K562 (cell line): ENCODE results near the gene VPS35. TPM values are rescaled to one million over a fixed set of nuclear protein-coding genes. Genes with fewer than 3 reads are reported as not detected.

Experiments used
- ATAC-seq: fragments of 200-7000 bp; cut with Tn5 transposase; 3 replicates; pipeline ENCODE4 v1.9.1; 2020; ENCODE audit warnings: moderate library complexity
- BruUV-seq: library from RNA; stranded (reverse); fragments of 400-500 nt; replicated peaks from 2 replicates; lab custom pipeline; 2021; lab: Mats Ljungman, UMichigan
- CTCF ChIA-PET: fragments of 300-600 bp; formaldehyde crosslinking; extraction: SDS; loops from one replicate; lab custom pipeline; 2021; ENCODE audit warnings: low intra/inter-chr PET ratio; lab: Yijun Ruan, JAX
- POLR2A ChIA-PET: fragments of 300-600, 350-650 bp; sonication (Branson Sonifier 250); formaldehyde crosslinking; extraction: SDS; loops from one replicate; lab custom pipeline; 2021; ENCODE audit warnings: antibody characterized with exemption, inconsistent platforms; lab: Yijun Ruan, JAX
- DNase-seq, 4 experiments: peaks; one replicate each; pipeline versions ENCODE4 v3.0.0 to v3.0.0-alpha.2; 2011 to 2018; ENCODE audit warnings: low spot score in 3 of 4, mixed read lengths in 3 of 4; ENCODE audit errors: extremely low read depth in 1 of 4
- FAIRE-seq: peaks from 2 replicates; lab custom pipeline; 2011; peaks lifted over from hg19 to GRCh38; lab: Jason Lieb, UNC
- H2AFZ ChIP-seq: 2 replicates; pipeline ENCODE4 v1.6.0; 2011; ENCODE audit warnings: low read depth, low read length, control low read depth, inconsistent platforms
- H3K27ac ChIP-seq: fragments of 200-600 bp; 3 replicates; pipeline ENCODE4 v1.8.0; 2011; ENCODE audit warnings: low read depth, mild to moderate bottlenecking, control low read depth, inconsistent platforms, low read length, moderate library complexity, mixed read lengths; ENCODE audit errors: extremely low read depth
- H3K27me3 ChIP-seq, 2 experiments: fragments of 300-600 bp in 1 of 2; 2 replicates in 1 of 2; 3 replicates in 1 of 2; pipeline versions ENCODE4 v1.6.0 to v1.8.0; 2011; ENCODE audit warnings: inconsistent platforms in 2 of 2, low read length in 2 of 2, mild to moderate bottlenecking in 1 of 2, mixed read lengths in 1 of 2, moderate library complexity in 1 of 2; ENCODE audit not compliant: control insufficient read depth in 2 of 2, insufficient read depth in 2 of 2
- H3K36me3 ChIP-seq: fragments of 300-600 bp; 3 replicates; pipeline ENCODE4 v1.8.0; 2011; ENCODE audit warnings: mild to moderate bottlenecking, low read length, inconsistent platforms; ENCODE audit not compliant: control insufficient read depth, insufficient read depth
- H3K4me1 ChIP-seq, 2 experiments: fragments of 200-600 bp in 1 of 2; replicated peaks in 1 of 2; 2 replicates in 1 of 2; 3 replicates in 1 of 2; pipeline versions ENCODE4 v1.5.1 to v1.8.0; 2011; ENCODE audit warnings: inconsistent platforms in 2 of 2, low read length in 2 of 2, mild to moderate bottlenecking in 1 of 2, mixed read lengths in 1 of 2, moderate library complexity in 1 of 2; ENCODE audit not compliant: control insufficient read depth in 2 of 2, insufficient read depth in 2 of 2
- H3K4me2 ChIP-seq: 2 replicates; pipeline ENCODE4 v1.6.1; 2011; ENCODE audit warnings: low read length, control low read depth, inconsistent platforms, mixed read lengths; ENCODE audit not compliant: insufficient read depth
- H3K4me3 ChIP-seq: fragments of 200-600 bp; sonication (generic), shearing (Covaris generic); 2 replicates; pipeline ENCODE4 v1.5.1; 2016; ENCODE audit warnings: control low read depth, inconsistent platforms
- H3K79me2 ChIP-seq: fragments of 200-600 bp; 3 replicates; pipeline ENCODE4 v1.8.0; 2011; ENCODE audit warnings: low read length, inconsistent platforms; ENCODE audit not compliant: control insufficient read depth, insufficient read depth
- H3K9ac ChIP-seq, 2 experiments: 2 replicates each; pipeline versions ENCODE4 v1.6.0 to v1.6.1; 2011; ENCODE audit warnings: low read depth in 2 of 2, low read length in 2 of 2, control low read depth in 1 of 2, inconsistent platforms in 1 of 2, mild to moderate bottlenecking in 1 of 2, mixed read lengths in 1 of 2; ENCODE audit not compliant: insufficient read depth in 1 of 2
- H3K9me1 ChIP-seq: one replicate; pipeline ENCODE4 v1.6.0; 2011; ENCODE audit warnings: inconsistent platforms, mild to moderate bottlenecking, low read length, moderate library complexity; ENCODE audit not compliant: control insufficient read depth, insufficient read depth
- H3K9me3 ChIP-seq: replicated peaks from 2 replicates; pipeline ENCODE4 v1.5.1; 2011; ENCODE audit warnings: low read depth, low read length, inconsistent platforms; ENCODE audit not compliant: control insufficient read depth, insufficient read depth
- H4K20me1 ChIP-seq: replicated peaks from 2 replicates; pipeline ENCODE4 v1.6.1; 2011; ENCODE audit warnings: low read length, inconsistent platforms, mixed read lengths; ENCODE audit not compliant: control insufficient read depth, insufficient read depth
- CBFA2T2 ChIP-seq: fragments of 450-650 bp; conservative IDR thresholded peaks from 2 replicates; pipeline ENCODE4 v1.6.1; 2017; ENCODE audit warnings: mild to moderate bottlenecking
- CCNT2 ChIP-seq: IDR thresholded peaks from 2 replicates; pipeline ENCODE4 v1.6.1; 2011; ENCODE audit warnings: borderline replicate concordance, low read depth, mild to moderate bottlenecking, moderate library complexity, mixed read lengths, low read length; ENCODE audit not compliant: insufficient read length; ENCODE audit errors: extremely low read depth
- CREB1 ChIP-seq, 2 experiments: sonication (generic) in 1 of 2; formaldehyde crosslinking in 1 of 2; IDR thresholded peaks; 2 replicates each; pipeline versions ENCODE4 v1.6.1 to v1.8.0; 2012 to 2022; ENCODE audit warnings: inconsistent platforms in 1 of 2, mild to moderate bottlenecking in 1 of 2, missing genetic modification reagents in 1 of 2, moderate library complexity in 1 of 2
- HSF4 ChIP-seq: fragments of 250-450 bp; sonication (Bioruptor Pico); IDR thresholded peaks from 2 replicates; pipeline ENCODE4 v2.1.2; 2022; ENCODE audit warnings: mild to moderate bottlenecking, moderate library complexity, borderline replicate concordance
- KDM4B ChIP-seq, 2 experiments: fragments of 450-650 bp in 1 of 2; sonication (generic) in 1 of 2; IDR thresholded peaks; 2 replicates each; pipeline ENCODE4 v1.6.1; 2016 to 2017; ENCODE audit warnings: borderline replicate concordance in 2 of 2, antibody characterized with exemption in 1 of 2, low read depth in 1 of 2, mild to moderate bottlenecking in 1 of 2
- KHSRP ChIP-seq: fragments of 450-650 bp; IDR thresholded peaks from 2 replicates; pipeline ENCODE4 v1.6.1; 2017
- NCOA1 ChIP-seq: fragments of 450-650 bp; IDR thresholded peaks from 2 replicates; pipeline ENCODE4 v1.6.1; 2016; ENCODE audit warnings: low read depth
- SMC3 ChIP-seq: conservative IDR thresholded peaks from 2 replicates; pipeline ENCODE4 v1.6.1; 2011; ENCODE audit warnings: low read depth, low read length, improper control_type of control experiment; ENCODE audit not compliant: insufficient read depth
- ZNF75A ChIP-seq: fragments of 450-650 bp; formaldehyde crosslinking; IDR thresholded peaks from 2 replicates; pipeline ENCODE4 v1.4.0; 2020; ENCODE audit warnings: mild to moderate bottlenecking
- WGBS: fragments of 100-300 bp; shearing (Covaris generic); methylation state at CpG from one replicate; pipeline ENCODE4 v1.1.6; 2016; ENCODE audit warnings: low coverage, mixed read lengths; ENCODE audit not compliant: insufficient coverage; ENCODE audit errors: missing lambda C conversion rate; 5-methylcytosine and 5-hydroxymethylcytosine counted together
- in situ Hi-C: fragments of 300-500 bp; cut with MboI; formaldehyde crosslinking; loops from 4 replicates; pipeline ENCODE4 v1.15.0; 2018; ENCODE audit warnings: inconsistent platforms, mixed read lengths
- intact Hi-C: fragments of 100-400 bp; cut with micrococcal nuclease; formaldehyde crosslinking; loops from 2 replicates; pipeline ENCODE4 v1.14.2; 2022
- polyA plus RNA-seq, 8 experiments: library from polyadenylated mRNA; depleted of rRNA in 4 of 8; stranded (reverse) in 5 of 8; unstranded in 3 of 8; fragments of >200 nt; fragmentation: Nextera tagmentation in 2 of 8; fragmentation: Illumina TruSeq in 1 of 8; extraction: Ambion mirVana in 2 of 8; extraction: Trizol in 1 of 8; gene quantifications; 2 replicates each; pipeline versions ENCODE4 v1.2.1 to v1.2.3, GENCODE V29; 2011 to 2014; ENCODE audit warnings: inconsistent platforms in 1 of 8, missing spikeins in 1 of 8
- total RNA-seq, 7 experiments: library from RNA; depleted of rRNA in 6 of 7; stranded (reverse); fragments of >200 nt in 6 of 7; fragmentation: Illumina TruSeq in 2 of 7; extraction: Trizol in 2 of 7; gene quantifications; 2 replicates each; pipeline versions ENCODE4 v1.2.1 to v1.2.3, GENCODE V29; 2011 to 2021; ENCODE audit warnings: low replicate concordance in 1 of 7
- TF ChIP-seq, protein P1 (sequence below): fragments of 450-650 bp; IDR thresholded peaks from 2 replicates; pipeline ENCODE4 v1.6.1; 2017; ENCODE audit warnings: antibody characterized with exemption
- TF ChIP-seq, protein P2 (sequence below): IDR thresholded peaks from 3 replicates; pipeline ENCODE4 v1.6.1; 2011; ENCODE audit warnings: borderline replicate concordance, mild to moderate bottlenecking; ENCODE audit not compliant: insufficient read length, insufficient read depth

The VPS35 gene
- total and polyA plus RNA-seq, 9 of the 15 experiments (the other 6 are each of a cell fraction or from before 2014, with no cell fraction given): 32.7 to 131 (median 66.2) TPM

GRCh38 chr16:46662123-46662522 lies 26.9 kb downstream of the VPS35 start:
- TF ChIP-seq KHSRP (no peak), CBFA2T2 (no peak), NCOA1 (no peak), CCNT2 (no peak), HSF4 (CRISPR knock-in tag) (no peak), SMC3 (no peak), CREB1 (IDR thresholded peaks at IDR 0.05) (no peak), CREB1 (CRISPR knock-in tag; IDR thresholded peaks at IDR 0.05) (no peak), ZNF75A (CRISPR knock-in tag) (no peak), KDM4B (IDR thresholded peaks at IDR 0.05; ENCODE audit: borderline replicate concordance in 2 of 2, low read depth in 1 of 2) (no peak)
- TF ChIP-seq, protein P1, sequence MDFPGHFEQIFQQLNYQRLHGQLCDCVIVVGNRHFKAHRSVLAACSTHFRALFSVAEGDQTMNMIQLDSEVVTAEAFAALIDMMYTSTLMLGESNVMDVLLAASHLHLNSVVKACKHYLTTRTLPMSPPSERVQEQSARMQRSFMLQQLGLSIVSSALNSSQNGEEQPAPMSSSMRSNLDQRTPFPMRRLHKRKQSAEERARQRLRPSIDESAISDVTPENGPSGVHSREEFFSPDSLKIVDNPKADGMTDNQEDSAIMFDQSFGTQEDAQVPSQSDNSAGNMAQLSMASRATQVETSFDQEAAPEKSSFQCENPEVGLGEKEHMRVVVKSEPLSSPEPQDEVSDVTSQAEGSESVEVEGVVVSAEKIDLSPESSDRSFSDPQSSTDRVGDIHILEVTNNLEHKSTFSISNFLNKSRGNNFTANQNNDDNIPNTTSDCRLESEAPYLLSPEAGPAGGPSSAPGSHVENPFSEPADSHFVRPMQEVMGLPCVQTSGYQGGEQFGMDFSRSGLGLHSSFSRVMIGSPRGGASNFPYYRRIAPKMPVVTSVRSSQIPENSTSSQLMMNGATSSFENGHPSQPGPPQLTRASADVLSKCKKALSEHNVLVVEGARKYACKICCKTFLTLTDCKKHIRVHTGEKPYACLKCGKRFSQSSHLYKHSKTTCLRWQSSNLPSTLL: no peak
- TF ChIP-seq, protein P2, sequence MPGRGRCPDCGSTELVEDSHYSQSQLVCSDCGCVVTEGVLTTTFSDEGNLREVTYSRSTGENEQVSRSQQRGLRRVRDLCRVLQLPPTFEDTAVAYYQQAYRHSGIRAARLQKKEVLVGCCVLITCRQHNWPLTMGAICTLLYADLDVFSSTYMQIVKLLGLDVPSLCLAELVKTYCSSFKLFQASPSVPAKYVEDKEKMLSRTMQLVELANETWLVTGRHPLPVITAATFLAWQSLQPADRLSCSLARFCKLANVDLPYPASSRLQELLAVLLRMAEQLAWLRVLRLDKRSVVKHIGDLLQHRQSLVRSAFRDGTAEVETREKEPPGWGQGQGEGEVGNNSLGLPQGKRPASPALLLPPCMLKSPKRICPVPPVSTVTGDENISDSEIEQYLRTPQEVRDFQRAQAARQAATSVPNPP: no peak
- no peak for FAIRE-seq
- H3K79me2 ChIP-seq: no peaks in the 10 kb centered on the region
- H3K4me3 ChIP-seq: no peak overlapping the region
- in situ Hi-C loops (loop anchor here (25.0 kb wide), 1 partner anchor 250 kb away; no protein-coding TSS in a partner anchor), intact Hi-C loops (no loop called here)
- 68% methylated on average over 4 of the region's 4 CpGs for WGBS
- no peak for ATAC-seq
- DNase-seq: no peak
- H3K9ac ChIP-seq: no peak overlapping the region
- no peak overlapping the region for H3K27ac ChIP-seq
- H3K9me1 ChIP-seq: no peaks in the 10 kb centered on the region
- ChIA-PET POLR2A (interaction anchor here (1.1 kb wide), 1 partner anchor 247 kb away, joined by 3 read pairs; no protein-coding TSS in a partner anchor), CTCF (no interaction called here)
- H3K36me3 ChIP-seq: peaks cover 60% of the 10 kb centered on the region
- no peaks in the 10 kb centered on the region for H3K27me3 ChIP-seq
- no peak overlapping the region for H2AFZ ChIP-seq
- no peaks in the 10 kb centered on the region; a peak in 1 of 5 replicates for H3K4me1 ChIP-seq
- no peaks in the 10 kb centered on the region for H4K20me1 ChIP-seq
- no TSS peak for BruUV-seq
- H3K4me2 ChIP-seq: no peak overlapping the region
- no peaks in the 10 kb centered on the region for H3K9me3 ChIP-seq
